Measurements from ENCODE around the gene CASK.

Gene CASK

DNA sequence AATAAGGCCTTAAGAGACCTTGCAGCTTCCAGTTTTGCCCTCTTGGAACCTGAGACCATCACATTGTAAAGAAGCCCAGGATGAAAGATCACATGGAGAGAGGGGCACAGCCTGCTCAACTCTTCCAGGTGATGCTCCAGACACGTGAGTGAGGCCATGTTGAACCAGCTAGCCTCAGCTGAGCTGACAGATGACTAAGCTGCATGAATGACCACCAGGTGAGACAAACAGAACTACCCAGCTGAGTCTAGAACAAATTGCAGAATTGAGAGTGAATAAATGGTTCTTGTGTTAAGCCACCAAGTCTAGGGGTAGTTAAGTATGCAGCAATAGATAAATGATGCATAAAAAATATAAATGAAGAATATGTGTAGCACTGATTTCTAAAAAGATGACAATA is 216.1 kb downstream of the CASK start:
- H4K5ac ChIP-seq (ENCODE audit: low read length) = no peak overlapping the region
- no peaks in the 10 kb centered on the region for H3K79me2 ChIP-seq (ENCODE audit: control insufficient read depth, insufficient read depth, low read length)
- H3K79me1 ChIP-seq (ENCODE audit: low read length) = no peaks in the 10 kb centered on the region
- no peak overlapping the region for H3K4me3 ChIP-seq (ENCODE audit: low read length)
- no peak overlapping the region for H3K4ac ChIP-seq (ENCODE audit: low read depth, low read length)
- no peak overlapping the region for H2BK5ac ChIP-seq (ENCODE audit: low read length)
- no peak overlapping the region for H4K8ac ChIP-seq (ENCODE audit: low read depth, low read length)
- H3K23ac ChIP-seq (ENCODE audit: low read length) = no peak overlapping the region
- no peak overlapping the region for H2BK120ac ChIP-seq (ENCODE audit: low read depth, low read length)
- no peak overlapping the region for H3K4me2 ChIP-seq (ENCODE audit: low read length)
- H3K36me3 ChIP-seq (ENCODE audit: control insufficient read depth, insufficient read depth, low read length) = no peaks in the 10 kb centered on the region
- no peaks in the 10 kb centered on the region for H3K27me3 ChIP-seq (ENCODE audit: insufficient read depth, low read length, poor library complexity)
- no peak overlapping the region for H3K27ac ChIP-seq (ENCODE audit: low read depth, low read length)
- no peaks in the 10 kb centered on the region for H3K4me1 ChIP-seq (ENCODE audit: control insufficient read depth, low read depth, low read length)
- no peak overlapping the region for H3K56ac ChIP-seq (ENCODE audit: low read length)
- DNase-seq = no peak
- no peak overlapping the region for H2BK15ac ChIP-seq (replicated peaks; ENCODE audit: low read depth)
- no peak overlapping the region for H3K18ac ChIP-seq (ENCODE audit: low read length)
- WGBS (ENCODE audit: extremely low coverage, insufficient coverage, low lambda C conversion rate) = no CpG with 5 or more reads among the region's 1 CpG
- H3K9ac ChIP-seq (ENCODE audit: low read length) = no peak overlapping the region
- no peak overlapping the region for H2AK5ac ChIP-seq (ENCODE audit: low read length)

DNA sequence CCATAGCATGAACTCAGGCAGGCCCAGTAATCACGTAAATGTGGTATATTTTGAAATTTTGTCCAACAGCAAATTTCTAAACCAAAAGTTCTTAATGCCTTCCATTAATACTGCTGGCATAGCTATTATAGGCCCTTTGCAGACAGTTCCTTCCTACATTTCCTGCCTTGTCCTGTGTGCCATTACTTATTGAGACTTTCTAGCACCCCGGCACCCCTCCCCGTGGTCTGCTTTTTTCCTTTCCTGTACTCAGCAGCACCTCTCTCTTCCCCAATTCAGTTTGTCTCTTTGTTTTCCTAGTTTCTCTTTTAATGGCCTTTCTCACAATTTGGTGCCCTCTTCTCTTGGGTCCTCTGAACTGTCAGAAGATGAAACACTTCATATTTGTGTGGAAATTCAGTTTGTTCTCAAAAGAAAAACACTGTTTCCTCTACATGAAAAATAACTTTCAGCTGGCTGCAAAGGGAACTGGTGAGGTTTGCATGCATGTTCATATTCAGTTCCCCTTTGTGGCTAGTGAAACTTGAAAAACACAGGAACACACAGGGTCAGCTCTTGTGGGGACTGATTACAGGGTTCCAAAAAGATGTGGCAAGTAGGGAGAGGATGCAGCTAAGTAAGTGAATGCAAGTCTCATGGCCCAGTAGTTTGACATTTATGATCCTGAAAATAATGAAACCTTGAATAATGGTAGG is 217.5 kb downstream of the CASK start:
- no CpG with 5 or more reads among the region's 3 CpGs for WGBS (ENCODE audit: extremely low coverage, insufficient coverage, low lambda C conversion rate)
- H3K36me3 ChIP-seq (ENCODE audit: control insufficient read depth, insufficient read depth, low read length) = no peaks in the 10 kb centered on the region
- no peak overlapping the region for H3K4ac ChIP-seq (ENCODE audit: low read depth, low read length)
- H3K18ac ChIP-seq (ENCODE audit: low read length) = no peak overlapping the region
- no peak overlapping the region for H2AK5ac ChIP-seq (ENCODE audit: low read length)
- H4K8ac ChIP-seq (ENCODE audit: low read depth, low read length) = no peak overlapping the region
- H3K27ac ChIP-seq (ENCODE audit: low read depth, low read length) = no peak overlapping the region
- no peak overlapping the region for H3K4me2 ChIP-seq (ENCODE audit: low read length)
- H2BK5ac ChIP-seq (ENCODE audit: low read length) = no peak overlapping the region
- no peak overlapping the region for H2BK15ac ChIP-seq (replicated peaks; ENCODE audit: low read depth)
- H3K23ac ChIP-seq (ENCODE audit: low read length) = no peak overlapping the region
- H3K9ac ChIP-seq (ENCODE audit: low read length) = no peak overlapping the region
- no peak overlapping the region for H3K56ac ChIP-seq (ENCODE audit: low read length)
- H2BK120ac ChIP-seq (ENCODE audit: low read depth, low read length) = no peak overlapping the region
- H3K27me3 ChIP-seq (ENCODE audit: insufficient read depth, low read length, poor library complexity) = no peaks in the 10 kb centered on the region
- no peak overlapping the region for H4K5ac ChIP-seq (ENCODE audit: low read length)
- H3K79me1 ChIP-seq (ENCODE audit: low read length) = no peaks in the 10 kb centered on the region
- DNase-seq = no peak
- no peak overlapping the region for H3K4me3 ChIP-seq (ENCODE audit: low read length)
- H3K4me1 ChIP-seq (ENCODE audit: control insufficient read depth, low read depth, low read length) = no peaks in the 10 kb centered on the region
- H3K79me2 ChIP-seq (ENCODE audit: control insufficient read depth, insufficient read depth, low read length) = no peaks in the 10 kb centered on the region

DNA sequence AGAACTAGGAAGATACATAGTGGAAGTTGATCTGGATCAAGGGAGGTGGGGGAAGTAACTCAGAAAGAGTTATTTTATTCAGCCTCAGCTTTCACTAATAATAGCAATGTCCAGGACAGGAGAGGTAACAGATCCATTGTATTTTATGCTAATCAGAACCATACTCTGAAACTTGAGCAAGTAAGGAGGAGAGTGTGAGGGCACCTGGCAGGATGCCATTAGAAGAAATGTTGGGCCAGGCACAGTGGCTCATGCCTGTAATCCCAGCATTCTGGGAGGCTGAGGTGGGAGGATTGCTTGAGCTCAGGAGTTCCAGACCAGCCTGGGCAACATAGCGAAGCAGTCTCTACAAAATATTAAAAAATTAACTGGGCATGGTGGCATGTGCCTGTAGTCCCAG is 218.3 kb downstream of the CASK start:
- Histone ChIP-seq H2BK5ac (ENCODE audit: low read length) (no peak overlapping the region), H3K79me2 (ENCODE audit: control insufficient read depth, insufficient read depth, low read length) (no peaks in the 10 kb centered on the region), H3K56ac (ENCODE audit: low read length) (no peak overlapping the region), H3K27ac (ENCODE audit: low read depth, low read length) (no peak overlapping the region), H2AK5ac (ENCODE audit: low read length) (no peak overlapping the region), H3K27me3 (ENCODE audit: insufficient read depth, low read length, poor library complexity) (no peaks in the 10 kb centered on the region), H3K4ac (ENCODE audit: low read depth, low read length) (no peak overlapping the region), H3K18ac (ENCODE audit: low read length) (no peak overlapping the region), H3K23ac (ENCODE audit: low read length) (no peak overlapping the region), H2BK15ac (replicated peaks; ENCODE audit: low read depth) (no peak overlapping the region), H3K36me3 (ENCODE audit: control insufficient read depth, insufficient read depth, low read length) (no peaks in the 10 kb centered on the region), H4K8ac (ENCODE audit: low read depth, low read length) (no peak overlapping the region), H3K79me1 (ENCODE audit: low read length) (no peaks in the 10 kb centered on the region), H3K4me2 (ENCODE audit: low read length) (no peak overlapping the region), H2BK120ac (ENCODE audit: low read depth, low read length) (no peak overlapping the region), H3K9ac (ENCODE audit: low read length) (no peak overlapping the region), H3K4me3 (ENCODE audit: low read length) (no peak overlapping the region), H3K4me1 (ENCODE audit: control insufficient read depth, low read depth, low read length) (no peaks in the 10 kb centered on the region), H4K5ac (ENCODE audit: low read length) (no peak overlapping the region)
- no CpG with 5 or more reads among the region's 1 CpG for WGBS (ENCODE audit: extremely low coverage, insufficient coverage, low lambda C conversion rate)
- DNase-seq = no peak

DNA sequence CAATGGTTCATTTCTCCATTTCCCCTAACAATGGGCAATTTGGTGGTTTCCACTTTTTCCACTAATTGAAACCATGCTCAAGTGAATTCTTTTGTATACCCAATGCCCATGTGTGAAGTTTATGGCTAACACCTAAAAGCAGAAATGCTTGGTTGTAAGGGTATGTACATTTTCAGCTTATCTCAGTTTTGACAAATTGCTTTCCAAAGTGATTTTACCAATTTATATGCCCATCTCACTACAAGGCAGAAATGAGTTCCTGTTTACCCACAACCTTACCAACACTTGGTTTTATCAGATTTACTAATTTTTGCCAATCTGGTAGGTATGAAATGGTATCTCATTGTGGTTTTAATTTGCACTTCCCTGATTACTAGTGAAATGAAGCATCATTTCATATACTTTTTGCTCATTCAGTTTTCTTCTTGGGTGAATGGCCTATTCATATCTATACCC is 219.8 kb downstream of the CASK start:
- no peak for DNase-seq
- Histone ChIP-seq H3K4me3 (ENCODE audit: low read length) (no peak overlapping the region), H3K27ac (ENCODE audit: low read depth, low read length) (no peak overlapping the region), H3K4me2 (ENCODE audit: low read length) (no peak overlapping the region), H3K79me1 (ENCODE audit: low read length) (no peaks in the 10 kb centered on the region), H4K5ac (ENCODE audit: low read length) (no peak overlapping the region), H3K36me3 (ENCODE audit: control insufficient read depth, insufficient read depth, low read length) (no peaks in the 10 kb centered on the region), H2BK120ac (ENCODE audit: low read depth, low read length) (no peak overlapping the region), H3K4ac (ENCODE audit: low read depth, low read length) (no peak overlapping the region), H3K56ac (ENCODE audit: low read length) (no peak overlapping the region), H4K8ac (ENCODE audit: low read depth, low read length) (no peak overlapping the region), H2BK5ac (ENCODE audit: low read length) (no peak overlapping the region), H3K18ac (ENCODE audit: low read length) (no peak overlapping the region), H3K9ac (ENCODE audit: low read length) (no peak overlapping the region), H3K27me3 (ENCODE audit: insufficient read depth, low read length, poor library complexity) (no peaks in the 10 kb centered on the region), H3K23ac (ENCODE audit: low read length) (no peak overlapping the region), H2BK15ac (replicated peaks; ENCODE audit: low read depth) (no peak overlapping the region), H2AK5ac (ENCODE audit: low read length) (no peak overlapping the region), H3K4me1 (ENCODE audit: control insufficient read depth, low read depth, low read length) (no peaks in the 10 kb centered on the region), H3K79me2 (ENCODE audit: control insufficient read depth, insufficient read depth, low read length) (no peaks in the 10 kb centered on the region)

DNA sequence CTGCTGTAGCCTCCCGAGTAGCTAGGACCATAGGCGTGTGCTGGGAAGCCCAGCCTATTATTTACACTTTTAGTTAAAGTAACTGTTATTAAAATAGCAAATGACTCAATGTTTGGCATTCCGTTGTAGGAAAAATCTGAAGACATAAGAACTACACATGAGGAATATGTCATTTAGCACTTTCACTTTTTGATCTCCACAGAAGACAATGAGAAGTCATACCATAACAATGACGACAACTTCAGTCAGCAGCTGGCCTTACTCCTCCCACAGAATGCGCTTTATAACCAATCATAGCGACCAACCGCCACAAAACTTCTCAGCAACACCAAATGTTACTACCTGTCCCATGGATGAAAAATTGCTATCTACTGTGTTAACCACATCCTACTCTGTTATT is 227.9 kb downstream of the CASK start:
- no peak overlapping the region for H4K5ac ChIP-seq (ENCODE audit: low read length)
- H3K27me3 ChIP-seq (ENCODE audit: insufficient read depth, low read length, poor library complexity) = no peaks in the 10 kb centered on the region
- H2AK5ac ChIP-seq (ENCODE audit: low read length) = no peak overlapping the region
- no peak overlapping the region for H3K56ac ChIP-seq (ENCODE audit: low read length)
- H3K4me3 ChIP-seq (ENCODE audit: low read length) = no peak overlapping the region
- no peak overlapping the region for H2BK15ac ChIP-seq (replicated peaks; ENCODE audit: low read depth)
- H2BK5ac ChIP-seq (ENCODE audit: low read length) = no peak overlapping the region
- no CpG with 5 or more reads among the region's 7 CpGs for WGBS (ENCODE audit: extremely low coverage, insufficient coverage, low lambda C conversion rate)
- no peak overlapping the region for H3K4me2 ChIP-seq (ENCODE audit: low read length)
- no peak overlapping the region for H3K18ac ChIP-seq (ENCODE audit: low read length)
- peak; percentile 30 for DNase-seq
- no peak overlapping the region for H3K9ac ChIP-seq (ENCODE audit: low read length)
- H3K4me1 ChIP-seq (ENCODE audit: control insufficient read depth, low read depth, low read length) = no peaks in the 10 kb centered on the region
- H3K27ac ChIP-seq (ENCODE audit: low read depth, low read length) = no peak overlapping the region
- no peak overlapping the region for H3K4ac ChIP-seq (ENCODE audit: low read depth, low read length)
- H3K79me2 ChIP-seq (ENCODE audit: control insufficient read depth, insufficient read depth, low read length) = no peaks in the 10 kb centered on the region
- H4K8ac ChIP-seq (ENCODE audit: low read depth, low read length) = no peak overlapping the region
- no peak overlapping the region for H2BK120ac ChIP-seq (ENCODE audit: low read depth, low read length)
- H3K23ac ChIP-seq (ENCODE audit: low read length) = no peak overlapping the region
- no peaks in the 10 kb centered on the region for H3K79me1 ChIP-seq (ENCODE audit: low read length)
- H3K36me3 ChIP-seq (ENCODE audit: control insufficient read depth, insufficient read depth, low read length) = no peaks in the 10 kb centered on the region

DNA sequence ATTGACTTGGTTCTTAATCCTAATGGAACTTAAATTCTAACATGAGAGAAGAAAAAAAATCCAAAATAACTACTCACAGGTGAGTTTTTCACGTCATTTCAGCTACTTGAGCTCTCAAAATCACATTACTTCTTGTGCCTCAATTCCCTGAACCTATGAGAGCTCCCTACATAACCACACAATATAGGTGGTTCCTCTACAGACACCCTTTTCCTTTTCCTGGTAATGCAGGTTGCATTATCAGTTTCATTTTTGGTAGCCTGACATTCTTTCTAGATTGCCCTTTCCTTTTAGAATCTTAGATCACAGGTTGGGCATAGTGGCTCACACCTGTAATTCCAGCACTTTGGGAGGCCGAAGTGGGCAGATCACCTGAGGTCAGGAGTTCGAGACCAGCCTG is 230.3 kb downstream of the CASK start:
- Histone ChIP-seq H3K18ac (ENCODE audit: low read length) (no peak overlapping the region), H3K4me2 (ENCODE audit: low read length) (no peak overlapping the region), H3K4me1 (ENCODE audit: control insufficient read depth, low read depth, low read length) (no peaks in the 10 kb centered on the region), H3K36me3 (ENCODE audit: control insufficient read depth, insufficient read depth, low read length) (no peaks in the 10 kb centered on the region), H4K8ac (ENCODE audit: low read depth, low read length) (no peak overlapping the region), H3K23ac (ENCODE audit: low read length) (no peak overlapping the region), H3K9ac (ENCODE audit: low read length) (no peak overlapping the region), H3K27me3 (ENCODE audit: insufficient read depth, low read length, poor library complexity) (no peaks in the 10 kb centered on the region), H3K79me2 (ENCODE audit: control insufficient read depth, insufficient read depth, low read length) (no peaks in the 10 kb centered on the region), H3K27ac (ENCODE audit: low read depth, low read length) (no peak overlapping the region), H2BK120ac (ENCODE audit: low read depth, low read length) (no peak overlapping the region), H2AK5ac (ENCODE audit: low read length) (no peak overlapping the region), H3K56ac (ENCODE audit: low read length) (no peak overlapping the region), H3K4ac (ENCODE audit: low read depth, low read length) (no peak overlapping the region), H3K4me3 (ENCODE audit: low read length) (no peak overlapping the region), H2BK15ac (replicated peaks; ENCODE audit: low read depth) (no peak overlapping the region), H3K79me1 (ENCODE audit: low read length) (no peaks in the 10 kb centered on the region), H2BK5ac (ENCODE audit: low read length) (no peak overlapping the region), H4K5ac (ENCODE audit: low read length) (no peak overlapping the region)
- no CpG with 5 or more reads among the region's 3 CpGs for WGBS (ENCODE audit: extremely low coverage, insufficient coverage, low lambda C conversion rate)
- no peak for DNase-seq
